Central memory CD8-positive, alpha-beta T cell (primary cell): ENCODE results near the gene GALR2.

ENCODE experiments used
- ATAC-seq: fragments of 150-1000 bp; cut with Tn5 transposase; replicated peaks from 2 replicates; pipeline ENCODE4 v1.10.0; 2022; ENCODE audit warnings: mild to moderate bottlenecking, moderate FRiP score, moderate number of reproducible peaks; ENCODE audit not compliant: poor library complexity, severe bottlenecking; ENCODE audit errors: extremely low read depth
- DNase-seq, 2 donors: peaks; one replicate each; pipeline ENCODE4 v3.0.0; 2021; ENCODE audit warnings: low spot score in 2 of 2
- H3K27ac Mint-ChIP-seq: one replicate; pipeline ENCODE4 v1.8.0; 2022; ENCODE audit warnings: low read depth, mild to moderate bottlenecking, moderate library complexity, mixed read lengths
- H3K27me3 Mint-ChIP-seq: one replicate; pipeline ENCODE4 v1.8.0; 2022; ENCODE audit warnings: mixed read lengths
- H3K36me3 Mint-ChIP-seq: one replicate; pipeline ENCODE4 v1.8.0; 2022; ENCODE audit warnings: mild to moderate bottlenecking, moderate library complexity, mixed read lengths; ENCODE audit not compliant: insufficient read depth
- H3K4me1 Mint-ChIP-seq: one replicate; pipeline ENCODE4 v1.8.0; 2022; ENCODE audit warnings: mixed read lengths
- H3K4me3 Mint-ChIP-seq: one replicate; pipeline ENCODE4 v1.8.0; 2022; ENCODE audit warnings: mild to moderate bottlenecking, moderate library complexity, mixed read lengths
- H3K9me3 Mint-ChIP-seq: one replicate; pipeline ENCODE4 v1.8.0; 2022; ENCODE audit warnings: mixed read lengths

Gene GALR2

GRCh38 chr17:76087531-76087930 is 12.9 kb downstream of the GALR2 start:
- no peaks in the 10 kb centered on the region for H3K9me3 Mint-ChIP-seq
- no peak overlapping the region for H3K4me3 Mint-ChIP-seq
- no peak overlapping the region for H3K27ac Mint-ChIP-seq
- no peaks in the 10 kb centered on the region for H3K4me1 Mint-ChIP-seq
- no peak for DNase-seq
- ATAC-seq = no peak
- peaks cover 14% of the 10 kb centered on the region for H3K36me3 Mint-ChIP-seq
- H3K27me3 Mint-ChIP-seq = no peaks in the 10 kb centered on the region

GRCh38 chr17:76088041-76088867 is 13.7 kb downstream of the GALR2 start:
- H3K4me3 Mint-ChIP-seq = no peak overlapping the region
- no peaks in the 10 kb centered on the region for H3K27me3 Mint-ChIP-seq
- no peak overlapping the region for H3K27ac Mint-ChIP-seq
- no peaks in the 10 kb centered on the region for H3K9me3 Mint-ChIP-seq
- DNase-seq (no peak), ATAC-seq (no peak)
- no peaks in the 10 kb centered on the region for H3K4me1 Mint-ChIP-seq
- peaks cover 18% of the 10 kb centered on the region for H3K36me3 Mint-ChIP-seq

- Mint-ChIP-seq H3K4me3 (no peak overlapping the region), H3K9me3 (no peaks in the 10 kb centered on the region), H3K27me3 (no peaks in the 10 kb centered on the region), H3K4me1 (no peaks in the 10 kb centered on the region), H3K27ac (peak overlapping the region; percentile 67), H3K36me3 (peaks cover 23% of the 10 kb centered on the region)
- ATAC-seq (no peak), DNase-seq (no peak)
Observed at GRCh38 chr17:76088868-76089576, 14.4 kb downstream of the GALR2 start.

- peaks cover 25% of the 10 kb centered on the region for H3K36me3 Mint-ChIP-seq
- H3K27ac Mint-ChIP-seq = peak overlapping the region; percentile 67
- H3K4me3 Mint-ChIP-seq = no peak overlapping the region
- H3K4me1 Mint-ChIP-seq = no peaks in the 10 kb centered on the region
- no peaks in the 10 kb centered on the region for H3K27me3 Mint-ChIP-seq
- no peak for DNase-seq
- ATAC-seq = no peak
- H3K9me3 Mint-ChIP-seq = no peaks in the 10 kb centered on the region
Observed at GRCh38 chr17:76089680-76090516, 15.3 kb downstream of the GALR2 start.

GRCh38 chr17:76090517-76091129 is 16.0 kb downstream of the GALR2 start:
- ATAC-seq (no peak), DNase-seq (no peak)
- Mint-ChIP-seq H3K27ac (no peak overlapping the region), H3K27me3 (no peaks in the 10 kb centered on the region), H3K36me3 (peaks cover 23% of the 10 kb centered on the region), H3K4me1 (no peaks in the 10 kb centered on the region), H3K9me3 (no peaks in the 10 kb centered on the region), H3K4me3 (no peak overlapping the region)

GRCh38 chr17:76091526-76092286 is 17.1 kb downstream of the GALR2 start:
- DNase-seq (no peak), ATAC-seq (no peak)
- H3K36me3 Mint-ChIP-seq = peaks cover 28% of the 10 kb centered on the region
- no peak overlapping the region for H3K27ac Mint-ChIP-seq
- no peak overlapping the region for H3K4me3 Mint-ChIP-seq
- H3K4me1 Mint-ChIP-seq = no peaks in the 10 kb centered on the region
- no peaks in the 10 kb centered on the region for H3K9me3 Mint-ChIP-seq
- no peaks in the 10 kb centered on the region for H3K27me3 Mint-ChIP-seq

- no peak for DNase-seq
- H3K9me3 Mint-ChIP-seq = no peaks in the 10 kb centered on the region
- H3K27me3 Mint-ChIP-seq = no peaks in the 10 kb centered on the region
- H3K27ac Mint-ChIP-seq = no peak overlapping the region
- H3K4me3 Mint-ChIP-seq = no peak overlapping the region
- peaks cover 35% of the 10 kb centered on the region for H3K36me3 Mint-ChIP-seq
- no peak for ATAC-seq
- no peaks in the 10 kb centered on the region for H3K4me1 Mint-ChIP-seq
Observed at GRCh38 chr17:76092526-76093413, 18.2 kb downstream of the GALR2 start.

- ATAC-seq = no peak
Observed at GRCh38 chr17:76094046-76094445, 19.5 kb downstream of the GALR2 start.

GRCh38 chr17:76095943-76096342 is 21.4 kb downstream of the GALR2 start:
- Mint-ChIP-seq H3K27me3 (no peaks in the 10 kb centered on the region), H3K36me3 (peaks cover 61% of the 10 kb centered on the region), H3K27ac (no peak overlapping the region)

More at GRCh38 chr17:76094046-76094445, 19.5 kb downstream of the GALR2 start:
- peaks cover 47% of the 10 kb centered on the region for H3K36me3 Mint-ChIP-seq
- no peaks in the 10 kb centered on the region for H3K27me3 Mint-ChIP-seq
- no peaks in the 10 kb centered on the region for H3K9me3 Mint-ChIP-seq
- no peaks in the 10 kb centered on the region for H3K4me1 Mint-ChIP-seq
- DNase-seq = no peak
- H3K27ac Mint-ChIP-seq = no peak overlapping the region
- no peak overlapping the region for H3K4me3 Mint-ChIP-seq

GRCh38 chr17:76097716-76098295 is 23.2 kb downstream of the GALR2 start:
- Mint-ChIP-seq H3K4me1 (peaks cover 17% of the 10 kb centered on the region), H3K4me3 (no peak overlapping the region), H3K27me3 (no peaks in the 10 kb centered on the region), H3K36me3 (peaks cover 58% of the 10 kb centered on the region), H3K9me3 (no peaks in the 10 kb centered on the region), H3K27ac (peak overlapping the region; percentile 32)
- no peak for ATAC-seq
- DNase-seq = no peak

More at GRCh38 chr17:76095943-76096342, 21.4 kb downstream of the GALR2 start:
- Mint-ChIP-seq H3K9me3 (no peaks in the 10 kb centered on the region), H3K4me3 (no peak overlapping the region), H3K4me1 (peaks cover 6% of the 10 kb centered on the region)
- DNase-seq (no peak), ATAC-seq (no peak)

GRCh38 chr17:76102944-76103273 is 28.3 kb downstream of the GALR2 start:
- Mint-ChIP-seq H3K27me3 (no peaks in the 10 kb centered on the region), H3K36me3 (peaks cover 34% of the 10 kb centered on the region), H3K4me1 (peaks cover 28% of the 10 kb centered on the region), H3K27ac (peak overlapping the region; percentile 95), H3K4me3 (peak overlapping the region; percentile 98), H3K9me3 (no peaks in the 10 kb centered on the region)
- ATAC-seq = no peak
- no peak for DNase-seq
